Gastroesophageal sphincter (tissue), 4 donors: Measurements from ENCODE around the gene CAPN5. TPM values are rescaled to one million over a fixed set of nuclear protein-coding genes. Genes with fewer than 3 reads are reported as not detected.
A peak's percentile ranks its signal among the peaks of the same experiment; 100 is the strongest.

Experiments used
- ATAC-seq: fragments of 150-250 bp; one replicate; pipeline ENCODE4 v1.9.1; 2016; ENCODE audit warnings: mild to moderate bottlenecking, moderate library complexity
- H3K27ac ChIP-seq, 4 donors: fragments of 200-600 bp; sonication (generic) in 3 of 4; 1 replicate in 3 of 4; 2 replicates in 1 of 4; pipeline ENCODE4 v1.5.1; 2016 to 2019
- H3K27me3 ChIP-seq: fragments of 200-600 bp; sonication (generic); one replicate; pipeline ENCODE4 v1.5.1; 2019
- H3K36me3 ChIP-seq, 2 donors: fragments of 200-600 bp; sonication (generic); one replicate each; pipeline ENCODE4 v1.5.1; 2019; ENCODE audit warnings: control low read depth in 1 of 2
- H3K4me1 ChIP-seq, 3 donors: fragments of 200-600 bp; sonication (generic); 1 replicate in 2 of 3; 2 replicates in 1 of 3; pipeline ENCODE4 v1.5.1; 2016 to 2019; ENCODE audit warnings: control low read depth in 2 of 3
- H3K4me3 ChIP-seq, 2 donors: fragments of 200-600 bp; sonication (generic); one replicate each; pipeline ENCODE4 v1.5.1; 2019; ENCODE audit warnings: mild to moderate bottlenecking in 1 of 2, moderate library complexity in 1 of 2
- H3K9me3 ChIP-seq, 3 donors: fragments of 200-600 bp; sonication (generic); one replicate each; pipeline ENCODE4 v1.5.1; 2017 to 2019; ENCODE audit warnings: control low read depth in 2 of 3
- EP300 ChIP-seq: sonication (generic); formaldehyde crosslinking; IDR thresholded peaks from one replicate; pipeline ENCODE4 v1.6.1; 2017; ENCODE audit warnings: antibody characterized with exemption, mild to moderate bottlenecking
- POLR2A ChIP-seq, 2 donors: fragments of 450-650 bp; IDR thresholded peaks; one replicate each; pipeline ENCODE4 v1.6.1; 2017; ENCODE audit warnings: antibody characterized with exemption in 2 of 2, mild to moderate bottlenecking in 2 of 2, moderate library complexity in 1 of 2
- POLR2AphosphoS5 ChIP-seq: sonication (generic); formaldehyde crosslinking; IDR thresholded peaks from one replicate; pipeline ENCODE4 v1.6.1; 2017; ENCODE audit warnings: antibody characterized with exemption
- WGBS, 2 donors: methylation state at CpG; one replicate each; pipeline ENCODE4 v1.1.5; 2018; ENCODE audit warnings: low coverage in 1 of 2; 5-methylcytosine and 5-hydroxymethylcytosine counted together
- total RNA-seq, 4 donors: library from RNA; depleted of rRNA; stranded (reverse); fragments of >200 nt; gene quantifications; one replicate each; pipeline ENCODE4 v1.1.0, GENCODE V29; 2016
- TF ChIP-seq, protein P1 (sequence below), 4 experiments: fragments of 200-600 bp in 2 of 4; fragments of 450-650 bp in 2 of 4; sonication (generic) in 1 of 4; IDR thresholded peaks; one replicate each; pipeline ENCODE4 v1.5.1; 2017 to 2019; ENCODE audit warnings: antibody characterized with exemption in 4 of 4, mild to moderate bottlenecking in 2 of 4, moderate library complexity in 2 of 4

Gene CAPN5
- total RNA-seq, 4 donors from 2014 or later = 4.1 to 9.4 (median 7.7) TPM

DNA sequence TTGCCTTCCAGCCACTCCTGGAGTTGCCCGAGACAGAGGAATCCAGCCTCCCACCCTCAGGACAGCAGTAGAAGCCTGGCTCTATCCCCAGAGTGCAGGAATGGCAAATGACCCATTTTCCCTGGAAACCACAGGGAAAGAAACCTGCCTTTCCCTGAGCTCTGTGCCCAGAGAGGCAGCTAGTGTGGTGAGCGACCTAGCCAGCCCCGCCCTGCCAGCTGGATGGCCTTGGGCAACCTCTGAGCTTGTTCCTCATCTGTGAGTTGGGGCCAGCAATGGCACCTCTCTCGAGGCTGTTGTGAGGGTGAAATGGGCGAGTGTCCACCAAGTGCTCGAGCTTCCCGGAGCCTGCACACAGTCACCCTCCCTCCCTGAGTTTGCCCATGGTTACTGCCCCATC, 39.5 kb downstream of the CAPN5 start:
- Histone ChIP-seq H3K4me3 (no peak overlapping the region), H3K36me3 (peaks cover 0 to 14% of the 10 kb centered on the region in 2 donors), H3K27me3 (no peaks in the 10 kb centered on the region), H3K27ac (no peak overlapping the region), H3K9me3 (no peaks in the 10 kb centered on the region), H3K4me1 (peaks cover 0 to 47% (median 7%) of the 10 kb centered on the region in 3 donors)
- no CpG with 5 or more reads among the region's 7 CpGs for WGBS, 2 donors
- no peak for ATAC-seq
- TF ChIP-seq POLR2A (IDR thresholded peaks at IDR 0.05) (no peak), EP300 (no peak), POLR2AphosphoS5 (no peak)
- TF ChIP-seq, protein P1, sequence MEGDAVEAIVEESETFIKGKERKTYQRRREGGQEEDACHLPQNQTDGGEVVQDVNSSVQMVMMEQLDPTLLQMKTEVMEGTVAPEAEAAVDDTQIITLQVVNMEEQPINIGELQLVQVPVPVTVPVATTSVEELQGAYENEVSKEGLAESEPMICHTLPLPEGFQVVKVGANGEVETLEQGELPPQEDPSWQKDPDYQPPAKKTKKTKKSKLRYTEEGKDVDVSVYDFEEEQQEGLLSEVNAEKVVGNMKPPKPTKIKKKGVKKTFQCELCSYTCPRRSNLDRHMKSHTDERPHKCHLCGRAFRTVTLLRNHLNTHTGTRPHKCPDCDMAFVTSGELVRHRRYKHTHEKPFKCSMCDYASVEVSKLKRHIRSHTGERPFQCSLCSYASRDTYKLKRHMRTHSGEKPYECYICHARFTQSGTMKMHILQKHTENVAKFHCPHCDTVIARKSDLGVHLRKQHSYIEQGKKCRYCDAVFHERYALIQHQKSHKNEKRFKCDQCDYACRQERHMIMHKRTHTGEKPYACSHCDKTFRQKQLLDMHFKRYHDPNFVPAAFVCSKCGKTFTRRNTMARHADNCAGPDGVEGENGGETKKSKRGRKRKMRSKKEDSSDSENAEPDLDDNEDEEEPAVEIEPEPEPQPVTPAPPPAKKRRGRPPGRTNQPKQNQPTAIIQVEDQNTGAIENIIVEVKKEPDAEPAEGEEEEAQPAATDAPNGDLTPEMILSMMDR (IDR thresholded peaks at IDR 0.05) = no peak

DNA sequence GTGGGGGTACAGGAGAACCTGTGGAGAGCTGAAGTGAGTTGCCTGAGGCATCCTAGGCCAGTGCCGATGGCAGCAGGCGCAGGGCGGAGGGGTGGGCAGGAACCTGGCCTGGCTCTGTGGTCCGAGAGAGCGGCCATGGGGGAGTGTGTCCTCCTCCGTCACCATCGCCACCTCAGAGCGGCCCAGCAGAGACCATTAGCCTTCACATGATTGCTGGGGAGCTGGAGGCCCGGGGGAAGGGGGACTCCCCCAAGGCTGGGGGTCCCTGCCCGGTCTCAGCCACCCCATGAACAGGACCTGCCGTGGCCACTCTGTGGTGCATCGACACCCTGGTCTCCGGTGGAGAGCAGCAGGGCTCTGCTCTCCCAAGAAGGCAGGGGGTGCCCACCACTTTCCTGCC, 40.0 kb downstream of the CAPN5 start:
- Histone ChIP-seq H3K4me1 (peaks cover 0 to 47% (median 7%) of the 10 kb centered on the region in 3 donors), H3K27me3 (no peaks in the 10 kb centered on the region), H3K36me3 (peaks cover 0 to 14% of the 10 kb centered on the region in 2 donors), H3K27ac (no peak overlapping the region), H3K9me3 (no peaks in the 10 kb centered on the region), H3K4me3 (no peak overlapping the region)
- no peak for TF ChIP-seq EP300
- no peak for TF ChIP-seq POLR2AphosphoS5
- TF ChIP-seq, protein P1 (IDR thresholded peaks at IDR 0.05) = no peak
- TF ChIP-seq POLR2A (IDR thresholded peaks at IDR 0.05) = no peak
- WGBS, 2 donors = no CpG with 5 or more reads among the region's 13 CpGs
- ATAC-seq = no peak

DNA sequence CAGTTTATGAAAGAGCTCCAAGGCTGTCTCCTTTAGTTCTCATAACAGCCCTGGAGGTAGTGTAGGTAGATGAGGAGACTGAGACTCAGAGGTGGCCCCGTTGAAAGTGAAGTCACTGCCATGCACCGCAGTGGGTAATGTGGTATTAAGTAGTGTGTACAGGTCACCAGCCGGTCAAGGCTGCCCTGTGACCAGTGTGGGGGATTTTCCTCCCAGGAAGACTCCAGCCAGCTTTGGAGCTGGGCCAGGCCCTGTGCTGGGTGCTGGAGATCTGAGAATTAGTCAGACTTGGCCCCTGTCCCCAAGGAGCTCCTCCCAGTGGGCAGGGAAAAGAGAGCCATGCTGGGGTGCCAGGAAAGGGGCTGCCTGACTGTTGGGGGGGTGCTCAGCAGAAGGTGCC, 41.2 kb downstream of the CAPN5 start:
- no peak for ATAC-seq
- no CpG with 5 or more reads among the region's 3 CpGs for WGBS, 2 donors
- Histone ChIP-seq H3K36me3 (peaks cover 0 to 9% of the 10 kb centered on the region in 2 donors), H3K4me3 (no peak overlapping the region), H3K4me1 (peaks cover 0 to 48% (median 7%) of the 10 kb centered on the region in 3 donors), H3K9me3 (no peaks in the 10 kb centered on the region), H3K27me3 (no peaks in the 10 kb centered on the region), H3K27ac (peak overlapping the region in 1 of 4 donors; percentile 29)
- TF ChIP-seq, protein P1 (IDR thresholded peaks at IDR 0.05) = peak in 1 of 4 experiments; percentile 14
- no peak for TF ChIP-seq POLR2A (IDR thresholded peaks at IDR 0.05)

DNA sequence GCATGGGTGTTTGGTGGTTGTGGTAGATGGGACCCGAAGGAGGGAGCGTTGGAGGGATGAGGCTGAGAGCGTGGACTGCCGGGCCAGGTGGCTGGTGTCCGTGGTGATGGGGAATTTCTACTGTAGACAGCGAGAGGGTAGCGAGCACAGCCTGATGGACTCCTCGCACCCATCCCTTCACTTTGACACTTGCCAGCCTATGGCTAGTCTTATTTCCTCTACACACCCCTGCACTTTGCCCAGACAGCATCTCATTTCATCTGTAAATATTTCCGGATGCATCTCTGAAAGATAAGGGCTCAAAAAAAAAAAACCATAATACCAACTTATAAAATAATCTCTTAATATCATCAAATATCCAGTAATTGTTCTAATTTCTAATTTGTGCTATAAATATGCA, 41.7 kb downstream of the CAPN5 start:
- no peaks in the 10 kb centered on the region for H3K9me3 ChIP-seq
- peaks cover 0 to 4% of the 10 kb centered on the region in 2 donors for H3K36me3 ChIP-seq
- H3K27me3 ChIP-seq = no peaks in the 10 kb centered on the region
- H3K27ac ChIP-seq = peak overlapping the region in 1 of 4 donors; percentile 29
- ATAC-seq = no peak
- no peak overlapping the region for H3K4me3 ChIP-seq
- WGBS, 2 donors = 81 to 89% methylated on average over 7 to 9 of the region's 9 CpGs
- TF ChIP-seq POLR2A (IDR thresholded peaks at IDR 0.05) = no peak
- no peak for TF ChIP-seq POLR2AphosphoS5
- TF ChIP-seq, protein P1 (IDR thresholded peaks at IDR 0.05) = no peak
- peaks cover 0 to 52% (median 7%) of the 10 kb centered on the region in 3 donors for H3K4me1 ChIP-seq

DNA sequence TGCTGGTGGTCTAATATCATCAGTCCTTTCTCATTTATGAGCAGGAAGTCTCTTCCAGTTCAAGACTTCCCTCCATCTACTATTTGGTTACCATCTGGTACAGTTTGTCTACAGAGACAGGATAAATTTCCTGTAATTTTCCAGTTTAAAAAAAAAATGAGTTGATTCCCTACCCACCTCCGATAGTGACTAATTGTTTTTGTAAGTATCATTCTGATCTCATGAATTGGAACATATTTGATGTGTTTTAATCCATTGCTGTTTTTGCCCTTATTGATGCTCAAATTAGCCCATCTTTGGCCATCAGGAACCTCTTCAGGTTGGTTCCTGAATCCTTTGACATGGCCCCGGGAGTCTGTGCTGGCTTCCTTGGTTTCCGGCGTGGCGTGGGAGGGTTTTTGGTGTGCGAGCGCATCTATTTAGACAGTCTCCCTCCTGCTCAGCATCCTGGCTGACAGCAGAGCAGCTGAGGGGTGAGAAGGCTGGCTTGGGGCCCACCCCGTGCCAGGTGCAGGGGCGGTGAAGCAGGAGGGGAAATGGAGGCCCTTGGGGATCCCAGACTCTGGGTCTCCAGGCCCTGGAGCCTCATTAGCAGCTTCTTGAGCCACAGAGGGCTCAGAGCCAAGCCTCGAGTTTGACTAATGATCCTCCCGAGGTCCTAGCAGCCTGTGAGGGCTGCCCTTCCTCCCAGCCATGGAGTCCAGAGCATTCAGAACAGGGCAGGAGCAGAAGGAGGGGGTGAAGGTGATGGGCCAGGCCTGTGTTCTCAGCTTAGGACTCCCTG, 42.7 kb downstream of the CAPN5 start:
- WGBS, 2 donors = 57 to 67% methylated on average over 7 of the region's 11 CpGs
- Histone ChIP-seq H3K4me1 (peaks cover 0 to 52% (median 7%) of the 10 kb centered on the region in 3 donors), H3K9me3 (no peaks in the 10 kb centered on the region), H3K36me3 (peaks cover 0 to 5% of the 10 kb centered on the region in 2 donors), H3K27ac (peak overlapping the region in 2 of 4 donors; percentile 34 to 39), H3K4me3 (no peak overlapping the region), H3K27me3 (no peaks in the 10 kb centered on the region)
- no peak for TF ChIP-seq EP300
- TF ChIP-seq POLR2AphosphoS5 = no peak
- TF ChIP-seq, protein P1 (IDR thresholded peaks at IDR 0.05) = no peak
- no peak for TF ChIP-seq POLR2A (IDR thresholded peaks at IDR 0.05)
- ATAC-seq = no peak
